Epithelial cell of esophagus (primary cell): ENCODE measurements around the gene RASL12.
A peak's percentile ranks its signal among the peaks of the same experiment; 100 is the strongest.

Experiments
- DNase-seq: peaks from one replicate; pipeline ENCODE4 v3.0.0; 2010; ENCODE audit warnings: low read depth
- H3K4me3 ChIP-seq: 2 replicates; pipeline ENCODE4 v1.5.1; 2011; ENCODE audit warnings: mild to moderate bottlenecking, low read length, control low read depth
- TF ChIP-seq, protein P1 (sequence below): IDR thresholded peaks from 2 replicates; pipeline ENCODE4 v1.5.1; 2011; ENCODE audit warnings: low read depth, mild to moderate bottlenecking, low read length, control low read depth, inconsistent platforms; ENCODE audit not compliant: insufficient read depth; ENCODE audit errors: missing control alignments

The RASL12 gene

DNA sequence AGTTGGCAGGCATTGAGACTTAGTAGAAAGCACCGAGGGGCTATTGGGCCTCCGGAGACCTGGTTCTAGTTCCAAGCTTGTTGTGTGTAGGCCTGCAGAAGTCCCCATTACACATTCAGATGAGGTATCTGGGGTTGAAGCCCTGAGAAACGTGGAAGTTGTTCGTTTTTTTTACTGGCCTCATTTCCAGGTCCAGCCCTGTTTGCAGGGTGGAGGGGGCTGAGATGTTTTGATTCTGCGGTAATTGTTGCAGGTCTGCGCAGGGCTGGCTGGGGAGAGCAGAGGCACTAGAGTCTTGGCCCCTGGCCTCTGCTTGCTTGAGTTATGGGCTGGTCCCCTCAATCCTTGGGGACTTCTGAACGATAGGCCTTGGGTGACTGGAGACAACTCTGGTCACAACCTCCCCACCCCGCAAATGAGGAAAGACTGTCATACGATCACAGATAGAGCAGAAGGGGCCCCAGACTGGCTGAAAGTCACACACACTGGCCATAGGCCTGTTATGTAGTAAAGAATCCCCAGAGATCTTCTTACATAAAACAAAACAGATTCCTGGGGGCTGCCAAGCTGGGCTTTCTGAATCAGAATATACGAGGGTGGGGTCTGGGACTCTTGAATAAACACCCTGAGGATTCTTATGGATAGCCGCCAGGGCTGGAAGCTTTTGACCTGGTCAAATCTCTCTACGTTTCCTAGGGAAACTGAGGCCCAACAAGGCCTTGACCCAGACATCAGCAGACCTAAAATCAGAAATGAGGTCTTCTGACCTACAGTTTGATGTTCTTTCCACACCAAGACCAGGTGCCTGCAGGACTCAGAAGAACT lies 24.4 kb upstream of the RASL12 start:
- DNase-seq, result no peak
- no peak overlapping the region for H3K4me3 ChIP-seq
- TF ChIP-seq, protein P1, sequence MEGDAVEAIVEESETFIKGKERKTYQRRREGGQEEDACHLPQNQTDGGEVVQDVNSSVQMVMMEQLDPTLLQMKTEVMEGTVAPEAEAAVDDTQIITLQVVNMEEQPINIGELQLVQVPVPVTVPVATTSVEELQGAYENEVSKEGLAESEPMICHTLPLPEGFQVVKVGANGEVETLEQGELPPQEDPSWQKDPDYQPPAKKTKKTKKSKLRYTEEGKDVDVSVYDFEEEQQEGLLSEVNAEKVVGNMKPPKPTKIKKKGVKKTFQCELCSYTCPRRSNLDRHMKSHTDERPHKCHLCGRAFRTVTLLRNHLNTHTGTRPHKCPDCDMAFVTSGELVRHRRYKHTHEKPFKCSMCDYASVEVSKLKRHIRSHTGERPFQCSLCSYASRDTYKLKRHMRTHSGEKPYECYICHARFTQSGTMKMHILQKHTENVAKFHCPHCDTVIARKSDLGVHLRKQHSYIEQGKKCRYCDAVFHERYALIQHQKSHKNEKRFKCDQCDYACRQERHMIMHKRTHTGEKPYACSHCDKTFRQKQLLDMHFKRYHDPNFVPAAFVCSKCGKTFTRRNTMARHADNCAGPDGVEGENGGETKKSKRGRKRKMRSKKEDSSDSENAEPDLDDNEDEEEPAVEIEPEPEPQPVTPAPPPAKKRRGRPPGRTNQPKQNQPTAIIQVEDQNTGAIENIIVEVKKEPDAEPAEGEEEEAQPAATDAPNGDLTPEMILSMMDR, result no peak

DNA sequence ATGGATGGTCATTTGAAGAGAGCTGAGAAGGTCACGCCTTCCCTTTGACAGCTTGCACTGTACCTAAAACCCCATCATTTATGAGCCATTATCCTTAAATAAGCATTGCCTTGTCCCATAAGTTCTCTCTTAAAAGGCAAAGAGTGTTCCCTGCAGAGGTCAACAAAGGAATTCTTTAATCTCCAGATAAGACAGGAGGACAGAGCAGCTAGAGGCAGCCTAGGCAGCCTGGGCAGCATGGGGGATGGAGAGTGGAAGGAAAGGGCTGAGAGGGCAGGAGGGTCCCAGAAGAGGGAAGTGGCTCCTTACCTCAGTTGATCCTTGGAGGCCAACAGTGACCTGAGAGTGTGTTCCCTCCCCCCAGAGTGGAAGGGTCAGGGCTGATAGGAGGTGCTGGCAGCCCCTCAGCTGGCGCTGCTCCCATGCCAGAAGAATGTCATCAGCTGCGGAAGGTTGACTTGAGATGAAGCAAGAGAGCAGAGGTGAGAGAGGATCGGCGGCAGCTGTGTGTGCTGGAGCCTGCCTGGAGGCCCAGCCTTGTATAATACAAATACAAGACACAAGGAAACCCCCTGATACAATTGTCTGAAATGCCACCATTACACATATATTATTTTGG lies 21.5 kb upstream of the RASL12 start:
- no peak for DNase-seq
- H3K4me3 ChIP-seq, result no peak overlapping the region
- TF ChIP-seq, protein P1, result no peak

DNA sequence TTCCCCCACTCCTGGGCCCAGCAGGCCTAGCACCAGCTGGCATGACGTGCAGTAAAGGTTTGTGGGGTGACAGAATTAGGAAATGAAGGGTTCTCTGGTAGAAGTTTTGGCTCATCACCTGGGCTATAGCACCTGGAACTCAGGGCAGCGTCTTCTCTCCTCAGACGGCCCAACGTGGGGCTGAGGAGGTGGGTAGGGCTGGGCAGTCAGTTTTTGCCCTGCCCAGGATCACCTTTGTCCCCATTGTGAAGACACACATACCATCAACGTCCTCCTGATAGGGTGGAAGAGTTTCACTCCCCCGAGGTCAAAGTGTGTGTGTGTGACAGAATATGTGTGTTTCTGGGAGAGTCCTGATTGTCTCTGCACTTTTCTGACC lies 20.8 kb upstream of the RASL12 start:
- no peak for DNase-seq
- H3K4me3 ChIP-seq, result no peak overlapping the region
- TF ChIP-seq, protein P1, result no peak

DNA sequence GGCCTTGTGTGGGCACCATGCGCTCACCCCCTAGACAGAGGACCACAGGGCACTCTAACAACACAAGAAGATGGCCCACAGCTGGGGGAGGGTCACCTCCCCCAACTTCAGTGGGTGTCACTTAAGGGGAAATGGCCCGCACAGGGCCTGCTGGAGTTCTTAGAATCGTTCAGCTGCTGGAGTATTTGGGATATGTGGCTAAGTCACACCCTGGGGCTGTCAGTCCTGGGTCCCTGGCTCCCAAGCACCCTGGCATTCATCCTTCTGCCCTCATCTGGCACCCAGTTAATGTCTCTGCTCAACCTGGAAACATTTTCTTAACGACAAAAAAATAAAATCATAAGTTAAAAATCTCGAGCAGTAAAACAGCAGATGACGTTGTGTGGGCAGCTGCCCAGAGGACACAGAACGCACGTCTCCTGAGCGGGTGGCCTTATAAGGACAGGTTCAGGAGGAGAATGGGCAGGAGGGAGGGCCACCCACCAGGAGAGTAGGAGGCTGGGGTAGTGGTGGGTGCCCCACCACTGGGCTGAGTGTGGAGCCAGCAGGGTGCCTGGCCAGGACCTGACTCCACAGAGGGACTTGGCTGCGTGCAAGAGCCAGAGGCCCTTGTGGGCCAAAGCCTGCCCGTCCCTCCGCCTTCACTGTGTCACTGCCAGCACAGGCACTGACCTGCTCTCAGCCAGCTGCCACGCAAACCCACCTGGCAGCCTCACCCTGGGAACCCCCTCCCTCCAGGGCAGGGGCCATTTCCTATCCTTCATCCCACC lies 20.3 kb upstream of the RASL12 start:
- no peak overlapping the region for H3K4me3 ChIP-seq
- no peak for DNase-seq
- TF ChIP-seq, protein P1, result no peak

DNA sequence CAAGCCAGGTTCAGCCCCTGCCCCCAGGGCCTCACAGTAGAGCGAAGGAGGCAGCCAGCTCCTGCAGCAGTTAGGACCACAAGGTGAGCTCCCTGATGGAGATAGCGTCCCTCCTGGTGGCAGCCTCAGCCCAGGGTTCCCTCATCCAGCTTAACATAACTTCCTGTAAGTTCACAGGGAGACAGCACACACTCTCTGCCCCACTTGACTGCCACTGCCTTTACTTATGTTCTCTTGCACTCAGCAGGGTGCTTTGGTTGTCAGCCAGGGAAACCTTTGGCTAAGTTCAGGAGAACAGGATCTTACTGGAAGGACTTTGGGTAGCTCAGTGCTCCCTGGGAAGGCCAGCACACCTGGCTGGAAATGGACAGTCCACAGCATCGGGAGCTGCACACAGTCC lies 19.6 kb upstream of the RASL12 start:
- TF ChIP-seq, protein P1, result no peak
- no peak overlapping the region for H3K4me3 ChIP-seq
- no peak for DNase-seq

DNA sequence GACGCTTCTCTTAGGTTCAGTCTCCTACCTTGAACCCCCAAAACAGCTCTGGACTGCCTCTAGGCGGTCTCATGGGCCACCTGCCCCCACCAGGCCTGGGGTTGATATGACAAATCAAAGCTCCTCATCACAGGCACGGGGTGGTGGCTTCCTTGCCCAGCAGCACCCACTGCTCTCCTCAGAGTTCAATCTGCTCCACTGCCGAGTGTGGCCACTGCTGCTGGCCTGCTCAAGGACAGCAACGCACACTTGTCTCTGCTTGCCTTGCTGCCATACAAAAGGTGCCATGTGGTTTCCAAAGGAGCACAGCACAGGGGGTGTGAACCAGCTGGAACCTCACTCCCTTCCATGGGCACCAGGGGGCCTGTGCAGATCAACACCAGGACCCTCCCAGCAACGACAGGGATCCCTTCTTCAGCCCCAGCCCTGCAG lies 18.9 kb upstream of the RASL12 start:
- TF ChIP-seq, protein P1, result peak; percentile 22
- DNase-seq, result peak; percentile 41
- H3K4me3 ChIP-seq, result no peak overlapping the region
